CD4-positive, alpha-beta T cell treated with Interferon gamma for 1 hour (primary cell): ENCODE measurements around the gene LRRC1.
A peak's percentile ranks its signal among the peaks of the same experiment; 100 is the strongest.
"Not testable (repeated sequence)": the region's sequence is repeated elsewhere in the genome, so short reads cannot be mapped to it uniquely, and the experiment has no call there.

Experiments
- DNase-seq: peaks from one replicate; pipeline ENCODE4 v3.0.0-alpha.2; 2020

The LRRC1 gene

DNA sequence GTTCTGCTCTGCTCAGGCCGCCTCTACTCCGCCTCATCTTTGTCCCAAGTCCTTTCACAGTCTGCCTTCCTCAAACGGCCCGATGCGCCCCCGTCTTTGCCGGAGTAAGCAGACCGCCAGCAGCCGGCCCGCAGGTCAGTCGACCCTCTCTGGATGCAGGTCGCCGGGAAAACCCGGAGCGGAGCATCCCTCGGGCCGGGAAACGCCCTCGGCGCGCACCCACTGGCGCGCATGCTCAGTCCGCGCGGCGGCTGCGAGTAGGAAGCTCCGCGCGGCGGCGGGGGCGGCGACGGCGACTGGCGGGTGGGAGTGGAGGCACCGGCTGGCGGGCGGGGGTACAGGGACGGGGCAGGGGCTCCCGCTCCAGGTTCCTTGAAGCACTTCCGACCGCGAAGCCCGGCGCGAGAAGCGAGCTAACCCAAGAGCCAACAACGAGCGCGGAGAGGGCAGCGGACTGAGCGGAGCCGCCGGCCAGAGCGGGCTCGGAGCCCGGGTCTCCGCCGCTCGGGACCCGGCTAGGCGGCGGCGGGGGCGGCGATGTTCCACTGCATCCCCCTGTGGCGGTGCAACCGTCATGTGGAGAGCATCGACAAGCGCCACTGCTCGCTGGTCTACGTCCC lies at the start of gene LRRC1:
Gene LRRC1 (plus strand): TSS at position 286 of the 620 bp plus-strand sequence. CDS start 252 bp downstream, at position 538.
- peak; percentile 84 for DNase-seq

DNA sequence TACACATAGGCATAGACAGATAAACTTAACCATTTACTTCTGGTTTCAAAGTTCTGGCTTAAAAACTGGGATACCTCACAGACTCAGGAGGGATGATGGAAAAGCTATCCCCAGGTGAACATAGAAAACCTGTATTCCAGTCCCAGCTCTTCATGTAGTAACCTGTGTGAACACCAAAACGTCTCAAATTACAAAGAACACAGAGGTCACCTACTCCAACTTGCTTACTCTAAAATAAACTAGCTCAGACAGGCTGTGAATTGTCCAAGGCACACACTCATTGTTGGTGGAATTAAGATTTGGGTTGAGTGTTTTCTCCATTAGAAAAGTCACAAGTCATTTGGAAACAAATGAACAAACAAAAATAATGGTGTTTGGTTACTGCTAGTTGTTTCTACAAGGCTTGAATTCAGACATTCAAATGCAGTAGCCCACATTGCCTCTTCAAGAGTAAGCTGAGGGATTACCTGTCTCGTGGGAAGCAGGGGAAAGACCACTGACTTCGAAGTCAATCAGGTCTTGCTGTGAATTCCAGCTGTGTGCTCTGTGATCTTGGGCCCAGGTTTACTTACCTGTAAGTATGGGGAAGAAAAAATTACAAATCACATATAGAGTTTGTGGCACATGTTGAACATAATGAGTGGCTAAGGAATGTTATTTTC lies 48.2 kb upstream of the LRRC1 start:
- DNase-seq = no peak

DNA sequence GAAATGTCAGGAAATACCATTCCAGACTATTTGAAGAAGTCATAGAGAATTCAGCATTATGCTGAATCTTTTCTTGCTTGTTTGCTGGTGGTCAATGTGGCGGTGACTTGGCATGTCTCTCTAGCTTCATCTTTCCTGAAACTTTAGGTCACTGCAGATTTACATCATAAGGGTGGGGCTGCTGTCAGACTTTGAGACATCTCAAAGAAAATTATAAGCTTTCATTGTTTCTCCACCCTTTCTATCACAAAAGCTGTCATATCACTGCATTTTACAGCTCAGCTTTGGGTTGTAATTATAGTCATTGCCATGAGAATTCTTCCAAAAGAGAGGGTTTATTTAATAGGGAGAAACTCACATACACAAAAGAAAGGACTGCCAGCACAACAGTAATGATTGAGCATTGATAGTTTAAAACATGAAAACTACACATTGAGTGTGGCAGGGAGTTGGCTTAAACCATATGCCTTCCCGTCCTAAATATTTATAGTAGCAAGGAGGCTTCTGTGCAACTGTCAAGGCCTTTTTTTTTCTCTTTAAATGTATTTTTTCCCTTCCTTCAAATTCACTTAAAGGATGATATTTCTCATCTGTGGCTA lies 44.7 kb upstream of the LRRC1 start:
- no peak for DNase-seq

DNA sequence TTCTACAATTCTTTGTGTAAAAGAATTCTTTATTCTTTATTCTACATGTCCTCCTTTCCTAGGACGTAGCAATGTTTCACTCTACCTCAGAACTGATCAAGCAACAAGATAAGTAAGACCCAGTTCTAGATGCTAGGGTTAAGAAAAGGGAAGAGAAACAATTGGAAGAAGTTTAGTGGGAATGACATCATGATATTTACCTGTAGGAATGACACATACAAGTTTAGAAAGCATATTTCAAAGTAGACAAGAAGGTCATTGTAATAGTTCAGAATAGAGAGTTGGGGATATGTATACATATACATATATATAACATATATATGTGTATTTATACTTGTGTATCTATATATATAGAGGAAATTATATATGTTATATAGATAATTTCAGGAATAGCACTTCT lies 43.4 kb upstream of the LRRC1 start:
- no peak for DNase-seq

DNA sequence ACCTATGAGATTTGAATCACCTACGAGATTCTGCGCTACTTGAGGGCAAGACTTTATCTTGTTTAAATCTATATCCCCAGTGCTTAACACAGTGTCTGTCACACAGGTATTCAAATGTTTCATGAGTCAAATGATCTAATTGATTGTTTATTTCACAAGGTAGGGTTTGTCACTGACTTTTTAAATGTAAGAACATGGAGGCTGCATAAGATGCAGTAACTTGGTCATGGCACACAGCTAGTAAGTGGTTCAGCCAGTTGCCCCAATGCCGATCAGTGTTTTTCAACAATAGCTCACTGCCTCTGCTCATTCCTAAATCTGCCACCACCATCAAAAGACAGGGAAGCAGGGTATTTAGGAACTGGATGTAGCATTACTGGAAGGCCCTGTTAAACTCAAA lies 42.4 kb upstream of the LRRC1 start:
- no peak for DNase-seq

DNA sequence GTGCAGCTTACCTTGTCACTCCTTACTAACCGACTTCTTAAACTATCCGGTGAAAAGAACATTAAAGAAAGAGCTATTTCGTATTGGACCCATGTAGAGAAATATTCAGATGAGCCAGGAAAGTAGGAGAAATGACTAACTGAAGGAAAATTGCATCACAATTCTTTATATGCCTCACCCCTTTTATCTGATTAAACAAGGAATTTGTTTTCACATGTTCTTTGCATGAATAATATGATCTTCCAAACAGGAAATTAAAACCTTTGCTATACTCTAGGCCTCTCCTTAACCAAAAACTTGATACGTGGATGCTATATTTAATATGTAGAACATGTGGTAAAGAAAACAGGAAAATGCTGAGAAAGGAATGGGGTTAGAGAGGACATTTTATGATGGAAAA lies 41.9 kb upstream of the LRRC1 start:
- no peak for DNase-seq

DNA sequence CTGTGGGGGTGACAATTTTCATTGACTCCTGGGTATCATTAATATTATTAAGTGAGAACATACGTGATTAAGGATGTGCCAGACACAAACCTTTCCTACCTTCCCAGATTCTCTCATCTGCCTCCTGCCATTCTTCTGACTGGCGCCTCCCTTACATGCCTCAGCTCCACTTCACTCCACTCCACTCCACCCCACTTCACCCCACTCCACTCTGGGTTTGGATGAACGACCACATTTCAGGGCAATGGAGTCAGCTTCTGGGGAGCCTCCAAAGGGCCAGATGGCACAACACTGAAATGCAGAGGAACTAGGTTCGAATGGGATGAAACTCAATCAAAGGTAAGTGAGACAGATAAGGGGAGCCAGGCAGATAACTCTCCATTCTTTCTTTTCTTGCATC lies 40.5 kb upstream of the LRRC1 start:
- no peak for DNase-seq

DNA sequence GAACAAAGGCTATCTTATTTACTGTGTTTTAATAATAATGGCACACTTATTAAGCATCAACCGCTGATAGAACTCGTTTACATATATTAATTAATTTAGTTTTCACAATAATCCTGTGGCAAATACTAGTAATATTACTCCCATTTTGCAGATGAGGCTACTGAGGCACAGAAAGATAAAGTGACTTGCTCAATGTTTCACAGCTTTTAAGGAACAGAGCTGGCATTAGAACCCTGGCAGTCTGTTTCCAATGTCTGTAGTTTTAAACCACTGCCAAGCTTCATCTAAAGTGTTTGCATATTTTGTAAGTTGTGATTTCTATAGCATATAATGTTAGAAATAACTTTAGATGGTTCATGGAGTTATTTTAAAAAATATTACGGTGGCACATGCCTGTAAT lies 38.4 kb upstream of the LRRC1 start:
- DNase-seq = no peak

DNA sequence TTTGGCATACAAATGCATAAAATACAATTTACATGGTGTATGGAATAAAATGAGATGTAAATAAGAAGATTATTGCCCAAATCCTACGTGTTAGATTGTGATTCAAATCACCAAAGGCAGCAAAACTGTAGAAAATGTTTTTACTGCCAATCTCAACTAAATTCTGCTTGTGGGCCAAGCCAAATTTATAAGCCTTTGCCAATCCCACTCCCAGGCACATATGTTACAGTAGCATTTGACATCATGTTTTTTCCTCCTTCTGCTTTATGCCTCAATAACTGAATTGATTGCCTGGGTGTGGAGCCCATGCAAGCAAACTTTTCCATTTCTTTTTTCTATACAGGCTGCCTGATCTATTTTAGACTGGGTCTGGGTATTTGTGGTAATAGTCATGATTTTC lies 36.3 kb upstream of the LRRC1 start:
- DNase-seq = no peak

DNA sequence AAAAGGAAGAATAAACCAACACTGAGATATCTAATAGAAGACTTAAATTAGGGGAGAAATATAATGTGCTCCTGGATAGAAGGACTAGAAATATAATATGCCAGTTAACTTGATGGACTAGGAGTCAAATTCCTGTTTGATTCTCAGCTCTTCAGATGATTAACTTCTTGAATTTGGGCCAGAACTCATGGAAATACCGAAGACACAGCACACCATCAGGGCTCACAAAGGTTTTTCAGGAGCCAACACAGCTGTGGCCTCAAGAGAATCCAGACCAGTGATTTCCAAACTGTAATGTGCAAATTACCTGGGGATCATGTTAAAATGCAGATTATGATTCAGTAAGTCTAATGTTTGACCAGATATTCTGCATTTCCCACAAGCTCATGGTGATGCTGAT lies 33.8 kb upstream of the LRRC1 start:
- no peak for DNase-seq

DNA sequence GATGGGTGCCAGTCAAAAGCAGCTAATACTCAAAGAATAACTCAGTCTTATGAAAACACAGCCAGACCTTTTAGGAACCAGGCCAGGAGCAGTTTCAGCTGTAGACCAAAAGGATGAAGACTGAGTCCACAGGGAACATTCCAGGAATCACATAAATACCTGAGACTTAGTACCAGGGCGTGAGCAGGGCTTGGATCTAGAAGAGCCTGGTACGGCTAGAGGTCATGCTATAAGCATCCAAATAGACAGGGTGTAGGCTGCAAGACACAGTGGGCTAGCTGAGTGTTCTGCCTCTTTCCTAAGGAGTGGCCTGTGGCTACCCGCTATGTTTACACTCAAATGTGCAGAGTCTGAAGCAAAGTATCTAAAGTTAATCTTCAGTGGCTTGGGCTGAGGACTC lies 29.5 kb upstream of the LRRC1 start:
- DNase-seq = no peak

DNA sequence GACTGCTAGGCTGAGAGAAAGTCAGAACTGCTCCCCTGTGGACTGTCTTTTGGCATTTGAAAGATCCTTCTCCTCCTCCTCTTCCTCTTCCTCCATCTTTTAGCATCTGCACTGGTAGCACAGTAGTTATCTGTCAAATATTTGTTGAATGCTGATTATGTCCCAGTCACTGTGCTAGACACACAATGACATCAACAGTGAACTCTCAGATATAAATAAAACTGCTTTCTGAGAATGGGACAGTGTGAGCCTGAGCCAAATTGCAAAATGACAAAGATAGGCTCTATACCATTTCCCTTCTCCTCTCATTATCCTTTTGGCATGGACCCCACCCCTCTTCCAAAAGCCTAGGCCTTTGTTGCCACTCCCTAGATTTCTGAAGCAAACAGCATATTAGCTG lies 27.9 kb upstream of the LRRC1 start:
- DNase-seq = no peak

DNA sequence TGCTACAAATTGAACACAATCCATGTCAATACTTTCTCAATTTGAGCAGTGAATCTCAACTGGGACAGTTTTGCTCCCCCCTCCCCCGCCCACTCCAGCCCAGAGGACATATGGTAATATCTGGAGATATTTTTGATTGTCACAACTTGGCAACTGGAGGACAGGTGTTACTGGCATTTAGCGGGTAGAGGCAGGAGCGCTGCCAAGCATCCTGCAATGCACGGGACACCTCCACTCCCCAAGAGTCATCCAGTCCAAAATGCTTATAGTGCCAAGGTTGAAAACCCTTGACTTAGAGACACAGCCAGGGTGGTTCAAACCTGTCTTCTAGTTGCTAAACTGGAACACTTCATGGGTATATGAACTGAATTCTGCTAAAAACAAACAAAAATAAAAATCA lies 26.9 kb upstream of the LRRC1 start:
- no peak for DNase-seq

DNA sequence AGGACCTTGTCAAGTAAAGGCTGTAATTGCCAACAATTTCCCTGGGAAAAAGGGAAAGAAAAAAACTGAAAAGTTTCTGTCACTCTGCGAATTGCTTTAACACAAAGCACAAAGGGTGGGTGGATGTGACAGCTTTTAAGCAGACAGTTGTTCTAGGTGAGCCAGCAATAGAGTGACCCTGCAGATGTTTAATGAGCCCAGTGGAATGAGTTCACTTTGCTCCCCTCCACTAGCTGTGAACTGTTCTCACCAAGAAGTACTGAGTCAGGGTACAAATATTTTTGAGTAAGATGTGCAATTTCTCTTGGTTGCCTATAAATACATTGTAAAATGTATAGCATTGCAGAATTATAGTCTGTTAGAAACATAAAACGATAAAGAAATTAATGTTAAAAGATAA lies 26.2 kb upstream of the LRRC1 start:
- no peak for DNase-seq

DNA sequence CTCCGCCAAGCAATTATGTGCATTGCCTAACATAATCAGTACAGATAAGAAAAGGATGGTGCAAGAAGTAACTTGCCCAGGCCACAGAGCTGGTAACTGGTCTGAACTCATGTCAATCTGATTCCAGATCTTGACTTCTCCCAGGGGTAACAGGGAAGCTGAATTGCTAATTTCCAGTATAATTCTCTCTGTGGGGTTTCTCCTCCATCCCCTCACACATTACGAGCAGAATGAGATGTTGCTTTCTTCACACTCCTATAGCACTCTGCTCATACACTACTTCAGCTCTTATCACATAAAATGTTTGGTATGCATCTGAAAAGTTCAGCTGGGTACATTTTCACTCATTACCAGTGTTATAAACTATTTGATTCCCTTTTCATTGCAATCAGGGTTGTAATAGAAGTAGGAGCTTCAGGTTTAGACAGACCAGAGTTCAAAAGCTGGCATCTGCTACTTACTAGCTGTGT lies 24.0 kb upstream of the LRRC1 start:
- DNase-seq = no peak

DNA sequence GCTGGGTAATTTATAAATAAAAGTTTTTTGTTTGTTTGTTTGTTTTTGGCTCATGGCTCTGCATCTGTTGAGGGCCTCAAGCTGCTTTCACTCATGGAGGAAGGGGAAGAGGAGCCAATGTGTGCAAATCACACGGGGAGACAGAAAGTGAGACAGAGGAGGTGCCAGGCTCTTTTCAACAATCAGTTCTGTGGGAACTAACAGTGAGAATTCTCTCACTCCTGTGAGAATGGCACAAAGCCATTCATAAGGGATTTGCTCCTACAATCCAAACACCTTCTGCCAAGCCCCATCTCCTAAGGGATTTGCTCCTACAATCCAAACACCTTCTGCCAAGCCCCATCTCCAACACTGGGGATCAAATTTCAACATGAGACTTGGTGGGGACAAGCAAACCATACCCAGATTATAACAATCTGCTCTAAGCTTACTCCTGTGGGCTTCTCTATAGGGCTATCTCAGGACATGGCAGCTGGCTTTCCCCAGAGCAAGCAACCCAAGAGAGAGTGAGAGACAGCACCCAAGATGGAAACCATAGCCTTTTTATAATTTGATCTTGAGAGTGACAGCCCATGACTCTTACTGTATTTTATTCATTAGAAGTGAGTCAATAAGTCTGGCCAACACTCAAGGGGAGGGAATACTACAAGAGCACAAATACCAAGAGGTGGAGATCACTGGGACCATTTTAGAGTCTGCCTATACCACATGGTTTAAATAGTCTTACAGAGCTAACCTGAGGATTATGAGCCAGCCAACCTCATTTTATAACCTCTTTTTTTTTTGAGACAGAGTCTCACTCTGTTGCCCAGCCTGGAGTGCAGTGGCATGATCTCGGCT lies 22.8 kb upstream of the LRRC1 start:
- DNase-seq = no peak

DNA sequence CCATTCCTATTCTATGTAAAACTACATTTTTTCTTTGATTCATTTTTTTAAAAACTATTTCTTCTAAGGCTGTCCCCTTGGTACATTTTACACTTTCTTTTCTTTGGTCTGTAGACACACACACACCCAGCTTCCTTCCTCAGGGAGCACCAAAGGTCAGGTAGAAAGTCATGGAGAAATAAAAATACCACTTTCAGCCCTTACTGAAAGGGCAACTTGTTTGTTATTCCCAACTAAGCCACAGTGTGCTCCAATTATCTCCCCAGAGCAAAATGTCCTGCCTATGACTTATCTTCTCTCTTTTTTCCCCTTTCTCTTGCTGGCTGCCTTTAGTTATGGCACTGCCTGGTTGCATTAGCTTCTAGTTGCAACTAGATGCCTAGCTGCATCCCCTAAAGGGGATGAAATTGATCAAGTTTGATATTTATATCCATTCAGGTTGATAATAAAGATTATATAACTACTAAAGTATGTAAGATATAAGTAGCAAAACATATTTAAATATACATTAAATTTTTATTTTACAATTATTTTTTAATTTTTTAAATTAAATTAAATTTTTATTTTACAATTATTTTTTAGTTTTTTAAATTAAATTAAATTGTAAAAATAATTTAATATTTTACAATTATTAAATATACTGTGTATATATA lies 21.6 kb upstream of the LRRC1 start:
- no peak for DNase-seq

DNA sequence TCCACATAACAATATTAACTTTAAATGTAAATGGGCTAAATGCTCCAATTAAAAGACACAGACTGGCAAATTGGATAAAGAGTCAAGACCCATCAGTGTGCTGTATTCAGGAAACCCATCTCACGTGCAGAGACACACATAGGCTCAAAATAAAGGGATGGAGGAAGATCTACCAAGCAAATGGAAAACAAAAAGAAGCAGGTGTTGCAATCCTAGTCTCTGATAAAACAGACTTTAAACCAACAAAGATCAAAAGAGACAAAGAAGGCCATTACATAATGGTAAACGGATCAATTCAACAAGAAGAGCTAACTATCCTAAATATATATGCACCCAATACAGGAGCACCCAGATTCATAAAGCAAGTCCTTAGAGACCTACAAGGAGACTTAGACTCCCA lies 18.7 kb upstream of the LRRC1 start:
- not testable (repeated sequence) for DNase-seq

DNA sequence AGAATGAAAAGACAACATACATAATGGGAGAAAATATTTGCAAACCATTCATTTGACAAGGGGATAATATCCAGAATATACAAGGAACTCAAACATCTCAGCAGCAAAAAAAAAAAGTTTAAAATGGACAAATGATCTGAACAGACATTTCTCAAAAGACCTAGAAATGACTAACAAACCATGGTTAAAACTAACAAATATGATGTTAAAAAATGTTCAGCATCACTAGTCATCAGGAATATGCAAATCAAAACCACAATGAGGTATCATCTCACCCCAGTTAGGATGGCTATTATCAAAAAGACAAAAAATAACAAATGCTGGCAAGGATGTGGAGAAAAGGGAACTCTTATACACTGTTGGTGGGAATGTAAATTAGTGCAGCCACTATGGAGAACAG lies 9.8 kb upstream of the LRRC1 start:
- DNase-seq = not testable (repeated sequence)

DNA sequence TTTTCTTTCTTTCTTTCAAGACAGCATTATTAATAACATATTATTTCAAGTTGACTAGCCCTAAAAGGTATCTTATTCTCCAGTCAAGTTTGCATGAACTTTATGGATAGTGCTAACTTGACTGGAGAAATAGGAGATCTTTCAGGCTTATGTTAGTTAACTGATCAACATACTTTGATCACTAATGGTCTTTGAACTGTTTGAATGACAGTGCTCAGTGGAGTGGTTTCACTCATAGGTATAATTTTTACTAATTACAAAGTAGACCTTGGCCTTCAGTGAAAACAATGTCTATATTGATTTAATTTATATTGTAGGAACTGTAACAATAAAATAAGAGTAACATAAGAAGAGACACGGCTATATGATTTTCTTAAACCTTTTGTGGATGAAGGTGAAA lies 8.0 kb upstream of the LRRC1 start:
- DNase-seq = no peak

DNA sequence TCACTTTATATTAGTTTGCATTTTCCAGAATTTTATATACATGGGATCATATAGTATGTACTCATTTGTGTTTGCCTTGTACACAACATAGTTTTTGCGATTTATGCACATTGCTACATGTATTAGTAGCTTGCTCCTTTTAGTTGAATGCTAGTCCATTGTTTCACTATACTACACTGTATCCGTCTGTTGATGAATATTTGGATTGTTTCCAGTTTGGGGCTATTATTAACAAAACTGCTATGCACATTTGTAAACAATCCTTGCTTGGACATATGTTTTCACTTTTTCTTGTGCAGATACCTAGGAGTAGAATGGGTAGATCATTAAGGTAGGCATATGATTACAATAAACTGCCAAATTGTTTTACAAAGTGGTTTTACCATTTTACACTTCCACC lies 3.9 kb upstream of the LRRC1 start:
- DNase-seq = no peak

DNA sequence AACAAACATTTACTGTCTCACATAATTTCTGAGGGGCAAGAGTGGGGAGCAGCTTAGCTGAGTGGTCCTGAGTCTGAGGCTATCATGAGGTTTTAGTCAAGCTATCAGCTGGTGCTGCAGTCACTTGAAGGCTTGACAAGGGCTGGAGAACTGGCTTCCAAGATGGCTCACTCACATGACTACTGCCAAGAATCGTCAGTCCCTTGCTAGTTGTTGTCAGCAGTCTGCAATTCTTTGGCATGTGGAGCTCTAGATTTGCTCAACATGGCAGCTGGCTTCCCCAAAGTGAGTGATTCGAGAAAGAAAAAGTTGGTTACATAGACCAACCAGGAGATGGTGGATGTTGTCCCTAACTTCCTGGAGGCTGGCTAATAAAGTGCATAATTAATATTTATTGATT lies 2.8 kb upstream of the LRRC1 start:
- no peak for DNase-seq

DNA sequence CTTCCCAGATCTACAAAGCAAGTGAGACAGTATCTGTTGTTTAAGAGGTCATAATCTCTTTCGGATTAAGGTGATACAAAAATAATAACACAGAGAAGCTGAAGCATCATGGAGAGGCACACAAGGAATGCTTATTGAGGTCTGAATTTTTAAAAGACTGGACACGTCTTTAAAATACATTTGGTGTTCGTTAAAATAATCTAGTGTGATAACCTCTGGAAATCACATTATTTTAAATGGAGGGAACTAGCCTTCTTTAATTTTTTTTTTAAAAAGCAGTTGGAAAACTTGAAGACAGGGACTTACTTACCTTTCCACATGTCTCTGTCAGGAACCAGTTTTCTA lies 1.9 kb upstream of the LRRC1 start:
- DNase-seq = no peak
